GM18951 (cell line): ENCODE results near the gene GLOD4.
"Not testable (repeated sequence)": the region's sequence is repeated elsewhere in the genome, so short reads cannot be mapped to it uniquely, and the experiment has no call there.

Experiments used
- POLR2A ChIP-seq: IDR thresholded peaks from 4 replicates; pipeline ENCODE4 v1.6.1; 2011; ENCODE audit warnings: mild to moderate bottlenecking; ENCODE audit not compliant: insufficient read length, insufficient read depth; ENCODE audit errors: extremely low read depth
- in situ Hi-C: fragments of 300-500 bp; cut with MboI; formaldehyde crosslinking; loops from one replicate; pipeline ENCODE4 v1.12.0; 2022; ENCODE audit warnings: low sequenced_read_pairs, mixed read lengths, inconsistent platforms; ENCODE audit not compliant: unreplicated experiment

The GLOD4 gene

GRCh38 chr17:807523-808294 is 25.6 kb upstream of the GLOD4 start:
- no peak for TF ChIP-seq POLR2A
- in situ Hi-C loops = no loop called here

- no peak for TF ChIP-seq POLR2A
- in situ Hi-C loops = no loop called here
Measured at GRCh38 chr17:806781-807522, 24.9 kb upstream of the GLOD4 start.

GRCh38 chr17:806346-806745 is 24.3 kb upstream of the GLOD4 start:
- in situ Hi-C loops = no loop called here

GRCh38 chr17:805886-806285 is 23.8 kb upstream of the GLOD4 start:
- in situ Hi-C loops = not testable (repeated sequence)

More at GRCh38 chr17:806346-806745, 24.3 kb upstream of the GLOD4 start:
- TF ChIP-seq POLR2A = no peak

DNA sequence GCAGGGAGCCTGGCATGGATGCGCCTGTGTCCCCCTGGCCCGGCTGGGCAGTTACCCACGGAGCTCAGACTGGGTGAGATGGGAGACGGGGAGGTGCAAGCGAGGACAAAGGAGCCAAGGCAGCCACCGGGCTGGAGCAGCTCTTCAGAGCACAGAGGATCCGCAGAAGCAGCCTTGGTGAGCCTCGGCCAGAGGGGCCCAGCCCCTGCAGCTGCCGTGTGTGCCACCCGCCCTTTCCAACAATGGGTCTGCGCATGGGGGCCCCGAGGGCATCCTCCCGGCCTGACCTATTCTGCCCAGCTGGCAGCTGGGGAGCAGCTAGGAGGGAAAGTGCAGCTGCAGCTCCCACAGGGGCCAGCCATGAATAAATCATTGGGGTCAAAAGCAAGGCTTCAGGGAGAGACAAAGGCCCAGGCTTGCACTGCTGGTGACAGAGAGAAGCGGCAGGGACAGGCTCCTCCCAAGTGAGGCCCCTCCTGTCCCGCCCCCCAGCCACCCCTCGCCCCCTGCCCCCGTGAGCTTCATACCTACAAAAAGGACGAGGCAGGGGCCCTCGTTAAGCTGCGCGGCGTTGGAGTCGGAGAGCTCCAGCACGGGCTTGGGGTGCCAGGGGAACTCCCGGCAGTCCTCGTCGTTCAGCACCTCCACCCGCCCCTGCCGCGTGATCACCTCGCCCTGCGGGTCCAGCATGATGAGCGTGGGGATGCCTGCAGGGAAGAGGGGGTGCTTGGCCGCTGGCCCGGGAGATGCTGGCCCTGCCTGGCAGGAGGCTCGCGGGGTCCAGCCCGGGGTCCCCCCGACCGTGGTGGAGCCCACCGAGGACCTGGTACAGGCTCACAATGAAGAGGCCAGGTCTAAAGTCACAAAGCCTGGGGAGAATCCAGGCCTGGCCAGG is 22.7 kb upstream of the GLOD4 start:
- TF ChIP-seq POLR2A = no peak
- in situ Hi-C loops = no loop called here

DNA sequence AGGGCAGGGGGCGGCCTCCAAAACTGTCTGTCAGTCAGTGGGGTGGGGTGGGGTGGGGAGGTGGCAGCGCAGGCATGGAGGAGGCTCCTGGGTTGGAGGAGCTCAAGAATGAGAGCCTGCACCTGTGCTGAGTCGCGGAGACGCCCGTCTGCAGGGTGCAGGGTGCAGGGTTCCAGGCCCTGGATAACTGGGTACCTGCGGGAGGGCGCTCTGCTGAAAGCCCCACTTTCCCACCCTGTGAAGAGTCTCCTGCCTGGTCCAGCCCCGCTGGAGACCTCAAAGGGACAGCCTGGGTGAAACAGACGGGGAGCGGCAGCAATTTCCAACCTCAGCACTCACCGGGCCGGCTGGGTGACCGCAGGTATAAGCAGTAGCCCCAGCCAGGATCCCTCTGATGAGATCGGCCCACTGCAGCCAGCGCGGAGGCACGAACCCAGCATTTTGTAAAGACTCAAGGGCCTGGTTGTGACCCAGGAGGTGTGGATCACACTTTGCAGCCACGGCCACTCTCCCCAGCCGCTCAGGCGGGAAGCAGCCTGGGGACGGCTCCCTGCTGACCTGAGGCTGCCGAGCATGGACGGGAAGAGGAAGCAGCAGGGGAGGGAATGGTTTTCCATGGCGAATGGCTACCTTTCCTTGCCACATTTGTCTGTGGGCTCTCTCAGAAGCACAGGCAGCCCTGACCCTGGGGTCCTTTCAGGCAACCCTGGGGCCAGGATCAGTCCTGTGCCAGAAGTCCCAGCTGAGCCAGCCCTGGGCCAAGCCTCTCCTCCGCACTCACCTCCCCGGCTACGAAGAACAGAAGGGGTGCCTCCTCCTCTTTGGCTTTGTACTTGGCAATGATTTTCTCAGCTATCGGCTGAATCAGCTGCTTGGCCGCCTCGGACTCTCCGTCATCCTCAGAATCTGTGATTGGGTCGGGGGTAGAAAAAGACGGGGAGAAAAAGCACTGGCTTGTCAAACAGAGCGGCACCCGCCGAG is 21.1 kb upstream of the GLOD4 start:
- in situ Hi-C loops = no loop called here

GRCh38 chr17:802481-802880 is 20.4 kb upstream of the GLOD4 start:
- TF ChIP-seq POLR2A = no peak
- in situ Hi-C loops = no loop called here

More for the DNA sequence above, 21.1 kb upstream of the GLOD4 start:
- no peak for TF ChIP-seq POLR2A

- no peak for TF ChIP-seq POLR2A
- in situ Hi-C loops = no loop called here
Measured at GRCh38 chr17:801660-802059, 19.6 kb upstream of the GLOD4 start.

GRCh38 chr17:800446-801242 is 18.6 kb upstream of the GLOD4 start:
- no peak for TF ChIP-seq POLR2A
- in situ Hi-C loops = no loop called here

DNA sequence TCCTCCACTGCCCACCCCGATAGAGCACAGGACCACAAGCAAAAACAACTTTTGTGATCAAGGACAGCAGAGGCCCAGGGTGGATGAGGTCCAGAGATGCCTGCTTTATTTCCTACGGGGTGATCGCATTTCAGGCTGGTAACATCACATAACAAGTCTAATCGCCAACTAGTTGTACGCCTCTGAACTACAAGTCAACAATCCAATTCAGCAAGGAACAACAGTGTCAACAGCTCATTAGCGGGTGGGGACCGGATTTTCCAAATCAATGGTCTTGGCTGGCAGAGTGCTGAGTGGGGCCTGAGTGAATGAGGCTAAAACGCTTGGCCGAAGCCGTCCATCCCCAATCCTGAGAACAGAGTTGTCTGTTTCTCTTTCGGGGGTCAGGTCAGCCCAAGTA is 17.2 kb upstream of the GLOD4 start:
- in situ Hi-C loops = no loop called here

GRCh38 chr17:798246-798645 is 16.2 kb upstream of the GLOD4 start:
- TF ChIP-seq POLR2A = no peak
- in situ Hi-C loops = no loop called here

More for the DNA sequence above, 17.2 kb upstream of the GLOD4 start:
- TF ChIP-seq POLR2A = no peak
